ENCODE data around the gene UBQLN4.

UBQLN4 gene

DNA sequence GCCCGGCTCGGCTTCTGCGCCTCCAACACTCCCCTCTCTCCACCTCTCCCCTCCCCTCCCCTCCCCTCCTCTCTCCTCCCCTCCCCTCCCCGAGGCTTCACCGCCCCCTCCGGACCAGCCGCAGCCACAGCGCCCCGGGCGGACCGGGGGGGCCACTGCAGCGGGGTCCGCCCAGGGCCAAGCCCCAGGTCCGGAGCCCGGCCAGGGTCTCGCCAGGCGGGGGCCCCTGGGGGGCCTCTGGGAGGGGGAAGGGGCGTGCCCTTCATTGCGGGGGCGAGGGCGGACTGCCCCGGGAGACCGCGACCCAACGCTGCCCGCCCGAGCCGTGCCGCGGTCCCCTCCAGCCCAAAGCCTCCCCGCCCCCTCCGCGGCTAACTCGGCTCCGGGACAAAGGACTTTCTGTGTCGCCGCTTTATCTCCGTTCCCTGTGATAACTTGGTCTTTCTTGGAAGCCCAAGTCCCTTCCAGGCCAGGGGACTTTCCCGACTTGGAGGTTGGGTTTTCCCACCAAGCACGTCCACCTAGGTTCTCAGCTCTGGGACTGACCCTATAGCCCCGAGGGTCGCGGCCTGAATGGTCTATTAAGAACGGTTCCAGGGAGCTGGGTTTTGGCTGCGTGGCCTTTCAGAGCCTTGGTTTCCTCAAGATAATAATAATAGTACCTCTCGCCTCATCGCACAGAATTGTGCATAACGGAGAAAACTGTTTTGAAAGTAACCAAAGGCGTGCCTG is at the start of gene UBQLN4:
TSS of gene UBQLN4 (minus strand) at position 31 of the 732 bp plus-strand sequence. CDS start 97 bp downstream, outside the sequence.
- peak; percentile 96 for DNase-seq (ENCODE audit: low spot score)

DNA sequence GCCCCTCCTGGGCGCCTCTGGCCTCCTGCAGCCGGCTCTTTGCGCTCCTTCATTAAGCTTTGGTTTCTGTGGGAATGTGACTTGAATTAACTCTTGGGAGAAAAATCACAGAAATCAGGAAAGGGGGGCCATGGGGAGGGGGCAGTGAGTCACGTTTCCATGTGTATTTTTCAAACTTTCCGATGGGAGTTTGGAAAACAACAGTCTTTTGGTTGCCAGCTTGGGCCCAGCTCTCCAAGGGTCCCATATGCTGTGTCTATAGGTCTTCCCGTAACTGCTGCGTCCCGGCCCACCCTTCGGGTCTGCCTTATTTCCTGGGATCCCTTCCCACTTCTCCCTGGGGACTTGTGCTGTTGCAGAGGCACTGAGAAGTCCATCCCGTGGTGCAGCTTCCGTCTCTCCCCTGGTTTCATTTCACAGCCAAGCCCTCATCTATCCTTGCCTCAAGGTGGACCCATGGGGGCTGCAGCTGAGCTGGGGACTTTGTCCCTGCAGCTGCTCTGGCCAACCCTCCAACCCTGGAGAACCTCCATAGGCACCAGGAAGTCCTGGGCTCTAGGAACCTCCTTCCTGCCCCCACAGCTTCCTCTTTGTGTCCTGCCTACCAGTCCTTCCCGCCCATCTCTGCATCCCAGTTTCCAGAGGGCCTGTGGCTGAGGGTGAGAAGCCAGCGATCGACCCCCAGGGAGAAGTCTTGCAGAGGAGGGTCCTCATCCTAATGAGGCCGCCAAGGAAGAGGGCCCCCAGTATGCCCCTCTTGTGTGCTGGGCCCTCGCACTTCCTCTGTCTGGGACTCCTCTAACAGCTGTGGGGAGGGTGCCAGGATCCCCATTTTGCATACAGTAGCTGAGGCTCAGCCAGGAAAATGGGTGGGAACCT is 49.3 kb upstream of the UBQLN4 start:
- no peak for DNase-seq (ENCODE audit: low spot score)

DNA sequence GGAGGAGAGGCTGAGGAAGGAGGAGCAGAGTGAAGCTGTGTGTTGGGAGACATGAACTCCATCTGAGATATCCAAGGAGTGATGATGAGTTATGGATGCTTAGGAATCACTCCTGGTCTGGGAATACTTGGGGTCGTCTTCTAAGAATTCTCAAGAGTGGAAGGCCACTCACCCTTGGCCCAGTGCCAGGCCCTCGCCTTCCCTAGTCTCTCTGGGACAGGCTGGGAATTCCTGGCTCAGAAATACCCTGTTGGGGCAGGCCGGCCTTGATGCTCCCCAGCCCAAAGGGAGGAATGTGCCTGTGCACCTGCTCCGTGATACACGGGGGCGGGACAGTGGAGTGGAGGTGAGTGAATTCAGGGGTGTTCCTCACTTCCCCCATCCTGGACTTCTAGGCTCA is 48.3 kb upstream of the UBQLN4 start:
- no peak for DNase-seq (ENCODE audit: low spot score)

DNA sequence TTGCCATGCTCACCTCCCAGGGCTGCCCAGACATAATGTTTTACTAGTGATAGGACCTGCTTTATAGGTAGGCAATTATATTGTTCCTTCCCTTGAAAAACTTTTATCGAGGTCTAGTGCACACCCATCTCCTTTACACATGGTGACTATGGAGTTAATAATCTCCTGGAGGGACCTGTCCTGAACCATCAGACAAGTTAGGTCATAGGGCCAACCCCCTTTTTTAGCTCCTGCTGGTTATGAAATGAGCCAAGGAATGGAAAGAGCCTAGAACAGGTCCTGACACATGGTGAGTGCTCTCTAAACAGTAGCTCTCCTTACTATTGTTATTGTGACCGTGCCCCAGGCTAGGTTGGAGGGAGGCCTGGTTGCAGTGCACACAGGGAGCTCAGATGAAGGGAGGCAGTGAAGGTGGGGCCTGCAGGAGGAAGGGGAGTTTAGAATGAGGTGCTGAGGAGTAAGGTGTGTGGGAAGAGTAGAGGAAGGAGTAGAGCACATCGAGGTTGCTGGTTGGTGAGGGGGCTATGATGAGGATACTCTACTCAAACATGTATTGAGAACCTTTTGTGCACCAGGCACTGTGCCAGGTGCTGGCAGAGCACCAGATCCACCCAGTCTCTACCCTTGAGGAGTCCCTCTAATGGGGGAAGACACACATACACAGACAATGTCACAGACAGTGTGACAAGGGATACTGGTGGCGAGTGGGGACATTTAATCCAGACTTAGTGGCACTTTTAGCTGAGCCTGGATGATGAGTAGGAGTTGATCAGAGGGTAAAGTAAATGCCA is 46.8 kb upstream of the UBQLN4 start:
- no peak for DNase-seq (ENCODE audit: low spot score)

DNA sequence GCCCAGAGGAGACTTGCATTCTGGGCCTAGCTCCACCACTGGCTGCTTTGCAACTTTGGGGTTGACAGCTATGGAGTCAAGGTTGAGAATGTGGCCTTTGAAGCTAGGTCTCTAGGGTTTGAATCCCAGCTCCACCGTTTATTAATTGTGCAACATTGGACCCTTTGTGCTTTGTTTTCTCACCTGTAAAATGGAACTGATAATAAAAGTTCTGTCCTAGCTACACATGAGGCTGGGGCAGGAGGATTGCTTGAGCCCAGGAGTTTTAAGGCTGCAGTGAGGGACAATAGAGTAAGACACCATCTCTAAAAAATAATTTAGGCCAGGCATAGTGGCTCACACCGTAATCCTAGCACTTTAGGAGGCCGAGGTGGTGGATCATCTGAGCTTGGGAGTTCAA is 45.7 kb upstream of the UBQLN4 start:
- DNase-seq (ENCODE audit: low spot score): no peak

DNA sequence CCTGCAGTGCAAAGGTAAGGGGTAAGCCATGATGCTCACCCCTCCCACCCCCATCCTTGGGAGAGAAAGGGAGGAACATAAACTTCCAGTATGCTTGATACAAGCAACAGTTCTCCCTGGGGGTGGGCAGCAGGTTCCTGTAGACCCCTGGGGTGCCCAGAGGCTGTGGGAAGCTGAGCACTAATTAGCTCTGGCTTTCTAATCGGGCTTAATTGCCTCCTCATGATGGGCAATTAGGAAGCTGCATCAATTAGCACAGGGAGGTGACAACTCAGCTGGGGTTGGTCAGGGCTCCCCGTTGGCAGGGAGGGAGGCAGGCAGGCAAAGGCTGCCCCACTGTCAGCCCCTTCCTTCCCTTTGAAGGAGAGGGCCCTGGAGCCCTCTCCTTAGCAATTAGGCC is 45.2 kb upstream of the UBQLN4 start:
- DNase-seq (ENCODE audit: low spot score): no peak

DNA sequence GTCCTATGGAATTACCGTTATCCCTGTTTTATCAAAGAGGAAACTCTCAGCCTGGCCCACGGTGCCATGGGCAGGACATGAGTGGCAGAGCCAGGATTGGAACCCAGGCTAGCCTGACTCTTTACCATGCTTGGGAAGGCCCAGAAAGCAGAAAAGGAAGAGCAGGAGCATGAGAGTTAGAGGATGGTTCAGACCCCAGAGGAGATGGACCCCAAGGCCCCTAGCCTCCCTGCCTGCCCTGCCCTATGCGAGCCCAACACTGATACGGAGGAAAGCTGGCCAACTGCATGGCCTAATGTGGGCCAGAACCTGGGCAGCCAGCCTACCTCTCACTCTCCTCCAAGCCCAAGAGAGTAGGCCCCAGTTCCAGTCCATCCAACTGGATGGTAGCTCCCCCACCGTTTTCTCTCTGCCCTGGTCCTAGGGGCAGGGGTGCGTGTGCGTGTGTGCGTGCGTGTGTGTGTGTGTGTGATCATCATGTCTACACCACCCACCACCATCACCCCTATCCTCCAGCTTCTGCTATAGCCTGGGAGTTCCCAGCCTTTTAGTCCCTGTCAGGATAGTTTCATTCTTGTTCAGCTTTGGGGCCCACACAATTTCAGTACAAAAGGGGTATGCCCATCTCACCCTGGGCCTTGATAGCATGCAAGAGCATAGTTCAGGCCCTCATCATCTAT is 44.0 kb upstream of the UBQLN4 start:
- no peak for DNase-seq (ENCODE audit: low spot score)

DNA sequence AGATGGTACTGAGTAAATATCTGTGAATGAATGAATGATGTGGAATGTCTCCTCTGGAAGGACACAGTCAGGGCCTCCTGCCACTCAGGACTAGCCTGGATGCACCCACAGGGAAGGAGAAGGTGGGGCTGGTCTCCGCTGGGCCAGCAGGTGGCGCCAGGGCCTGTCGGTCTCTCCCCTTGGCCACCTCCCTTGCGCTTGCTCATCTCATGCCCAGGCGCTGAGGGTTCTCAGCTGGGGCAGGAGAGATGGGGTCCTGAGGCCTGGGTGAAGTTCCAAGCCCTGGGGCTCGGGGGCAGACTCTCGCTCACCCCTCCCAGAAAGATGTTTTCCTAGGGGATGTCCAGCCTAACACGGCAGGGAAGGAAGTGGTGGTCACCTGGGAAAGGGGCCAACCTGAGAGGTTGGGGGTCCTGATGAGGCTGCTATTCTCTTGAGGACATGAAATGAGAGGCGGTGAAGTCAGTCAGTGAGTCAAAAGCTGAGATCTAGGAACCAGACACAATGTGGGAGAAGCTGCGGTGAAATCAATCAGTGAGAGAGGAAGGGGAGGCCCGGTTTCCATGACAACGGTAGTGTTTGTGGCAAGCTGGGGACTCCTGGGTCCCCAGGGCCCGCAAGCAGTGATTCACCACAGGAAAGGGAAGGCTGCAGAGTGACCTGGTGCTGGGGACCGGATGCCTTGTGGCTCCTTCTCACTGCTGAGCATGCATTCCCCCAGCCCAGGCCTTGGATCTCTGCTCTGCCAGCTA is 43.2 kb upstream of the UBQLN4 start:
- peak; percentile 93 for DNase-seq (ENCODE audit: low spot score)

DNA sequence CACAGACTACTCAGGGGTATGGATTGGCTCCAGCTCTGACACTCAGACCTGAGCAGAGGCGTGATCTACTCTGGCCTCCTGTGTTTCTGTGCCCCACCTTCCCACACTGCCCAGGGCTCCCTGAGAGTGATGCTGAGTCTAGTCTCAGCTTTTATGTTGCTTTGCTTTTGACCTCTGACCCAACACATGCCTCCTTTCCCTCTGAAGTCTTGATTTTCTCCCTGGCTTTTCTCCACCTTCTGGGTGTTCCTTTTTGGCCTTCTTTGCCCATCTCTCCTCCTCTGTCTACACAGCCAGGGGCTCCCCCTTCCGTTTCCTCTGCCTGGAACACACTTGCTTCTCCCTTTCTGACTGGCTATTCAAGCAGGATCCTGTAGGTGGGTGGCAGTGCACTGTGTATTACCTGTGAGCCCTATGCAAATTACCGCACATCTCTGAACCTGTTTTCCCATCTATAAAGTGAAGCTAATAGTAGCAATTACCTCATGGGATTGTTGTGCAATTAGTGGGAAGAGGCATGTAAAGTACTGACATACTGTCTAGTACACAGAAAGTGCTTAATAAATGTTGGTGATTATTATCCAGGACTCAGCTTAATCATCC is 42.4 kb upstream of the UBQLN4 start:
- DNase-seq (ENCODE audit: low spot score): no peak

DNA sequence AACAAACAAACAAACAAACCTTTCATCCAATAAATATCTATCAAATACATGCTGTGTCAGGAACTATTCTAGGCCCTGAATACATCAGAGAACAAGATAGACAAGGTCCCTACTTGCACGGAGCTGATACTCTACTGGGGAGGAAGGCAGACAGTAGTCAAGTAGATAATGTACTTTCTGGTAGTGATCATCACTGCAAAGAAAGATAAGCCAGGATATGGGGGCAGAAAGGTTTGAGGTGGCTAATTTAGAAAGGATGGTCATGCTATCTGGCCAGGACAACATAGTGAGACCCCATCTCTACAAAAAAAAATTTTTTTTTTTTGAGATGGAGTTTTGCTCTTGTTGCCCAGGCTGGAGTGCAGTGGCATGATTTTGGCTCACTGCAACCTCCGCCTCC is 38.0 kb upstream of the UBQLN4 start:
- no peak for DNase-seq (ENCODE audit: low spot score)

DNA sequence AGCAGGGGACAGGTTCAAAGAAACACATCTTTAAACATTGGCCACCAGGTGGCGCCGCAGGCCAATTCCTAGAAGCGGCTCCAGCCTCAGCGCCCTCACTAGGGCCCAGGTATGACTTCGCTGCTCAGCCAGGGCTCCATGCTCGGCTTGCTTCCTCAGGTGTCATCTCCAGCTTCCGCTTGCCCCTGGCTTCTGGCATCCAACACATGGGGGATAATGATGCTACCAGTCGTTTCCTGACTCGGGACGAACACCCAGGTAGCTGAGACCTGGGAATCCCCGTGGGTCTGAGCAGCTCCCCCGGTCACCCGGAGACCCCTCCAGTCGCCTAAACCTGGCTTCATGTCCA is 37.2 kb upstream of the UBQLN4 start:
- peak; percentile 89 for DNase-seq (ENCODE audit: low spot score)

DNA sequence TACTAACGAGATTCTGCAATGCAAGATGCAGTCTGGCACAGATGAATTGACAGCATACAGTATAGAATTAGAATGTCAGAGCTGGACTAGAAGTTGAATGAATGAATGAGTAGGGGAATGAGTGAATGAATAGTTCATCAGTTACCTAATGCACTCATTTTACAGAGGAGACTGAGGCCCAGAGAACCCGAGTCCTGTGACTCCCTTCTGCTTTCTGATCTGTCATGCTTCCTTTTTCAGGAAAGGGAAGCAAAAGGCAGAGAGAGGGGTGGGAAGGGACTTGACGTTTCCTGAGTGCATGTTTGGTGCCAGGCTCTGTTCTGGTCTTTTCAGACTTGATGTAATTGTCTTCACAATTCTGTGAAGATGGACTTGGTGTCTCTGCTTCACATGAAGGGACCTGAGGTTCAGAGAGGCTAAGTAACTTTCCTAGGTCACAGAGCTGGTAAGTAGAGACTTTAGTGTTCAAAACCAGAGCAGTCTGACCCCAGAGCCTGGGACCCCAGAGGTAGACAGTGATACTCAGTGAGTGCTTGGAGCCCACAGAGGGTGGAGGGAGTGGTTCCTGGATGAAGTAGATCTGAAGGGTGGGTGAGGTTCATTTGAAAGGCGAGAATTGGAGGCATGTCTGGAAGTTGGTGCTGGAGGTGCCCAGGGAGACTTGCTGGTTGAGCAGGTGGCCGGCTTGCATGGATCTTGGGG is 36.7 kb upstream of the UBQLN4 start:
- no peak for DNase-seq (ENCODE audit: low spot score)

DNA sequence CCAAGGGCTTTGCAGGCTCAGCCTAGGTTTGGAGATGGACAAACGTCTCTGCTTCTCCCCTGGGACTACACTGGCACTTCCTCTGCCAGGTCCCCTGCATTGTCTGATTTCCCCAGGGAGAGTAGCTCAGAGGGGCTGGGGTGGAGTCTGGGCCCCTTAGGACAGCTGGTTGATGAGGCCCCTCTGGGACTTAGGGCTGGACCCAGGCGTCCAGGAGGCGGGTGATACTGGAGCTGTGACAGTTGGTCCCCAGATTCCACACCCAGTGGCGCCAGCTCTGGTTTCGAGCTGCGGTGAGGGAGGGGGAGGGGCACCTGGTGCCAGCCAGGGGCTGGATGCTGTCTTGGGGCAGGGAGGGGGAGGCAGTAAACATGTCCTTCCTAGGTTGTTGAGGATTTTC is 36.1 kb upstream of the UBQLN4 start:
- DNase-seq (ENCODE audit: low spot score): peak; percentile 97

DNA sequence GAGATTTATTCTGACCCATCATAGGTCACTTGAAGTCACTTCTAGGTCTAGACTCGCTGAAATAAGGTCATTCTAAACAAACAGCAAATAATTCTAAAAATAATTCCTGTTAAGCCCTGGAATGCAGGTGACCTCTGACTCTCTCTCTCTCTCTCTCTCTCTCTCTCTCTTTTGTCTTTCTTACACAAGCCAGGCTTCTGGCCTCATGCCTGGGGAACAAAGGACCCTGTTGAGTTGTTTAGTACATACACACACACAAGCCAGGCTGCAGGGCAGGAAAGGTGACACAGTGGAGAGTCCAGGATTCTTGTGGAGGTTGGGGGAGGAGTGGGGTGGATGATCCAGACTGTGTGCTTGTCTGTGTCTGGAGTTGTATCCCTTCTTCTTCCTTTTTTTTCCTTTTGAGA is 32.7 kb upstream of the UBQLN4 start:
- DNase-seq (ENCODE audit: low spot score): no peak

DNA sequence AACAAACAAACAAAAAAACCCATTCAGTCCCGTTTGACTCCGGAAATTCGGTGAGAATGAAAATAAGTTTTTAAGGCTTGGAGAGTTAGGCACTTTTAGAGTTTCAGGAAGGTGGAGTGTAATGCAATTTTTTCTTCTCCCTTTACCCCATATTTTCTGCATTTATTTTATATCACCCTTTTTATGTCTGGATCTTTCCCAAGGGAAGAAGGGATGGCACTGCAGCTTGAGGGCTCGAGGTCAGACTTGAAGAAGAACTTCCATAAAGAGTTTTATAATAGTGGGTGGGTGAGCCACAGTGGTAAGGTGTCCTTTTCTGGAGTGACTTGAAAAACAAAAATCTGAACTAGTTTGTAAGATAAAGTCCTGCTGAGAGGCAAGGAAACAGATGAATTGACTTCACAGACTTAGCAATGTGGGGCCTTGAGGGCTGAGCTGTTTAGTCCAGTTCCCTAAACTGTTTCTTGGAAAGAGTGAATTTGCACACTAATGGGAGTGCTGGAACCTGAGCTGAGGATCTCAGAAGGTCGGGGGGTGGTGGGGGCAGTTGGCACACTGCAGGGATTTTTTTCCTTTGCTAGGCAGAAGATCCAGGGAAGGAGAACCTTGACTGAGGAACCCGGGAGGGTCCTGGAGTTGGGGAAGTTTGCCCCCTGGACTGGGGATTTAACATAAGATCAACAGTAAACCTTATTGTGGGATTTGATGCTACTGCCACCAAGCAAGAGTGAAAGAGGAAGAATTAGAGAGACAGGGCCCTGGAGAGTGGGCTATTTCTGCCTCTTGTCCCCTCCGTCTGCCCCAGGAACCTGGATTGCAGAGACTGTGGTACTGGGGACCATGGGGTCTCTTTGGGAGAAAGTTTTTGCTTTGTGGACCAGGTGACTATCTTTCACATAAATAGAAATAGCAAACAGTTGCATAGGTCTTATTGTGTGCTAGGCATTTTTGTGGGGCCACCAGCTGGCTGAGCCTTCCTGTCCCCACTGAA is 30.5 kb upstream of the UBQLN4 start:
- no peak for DNase-seq (ENCODE audit: low spot score)

DNA sequence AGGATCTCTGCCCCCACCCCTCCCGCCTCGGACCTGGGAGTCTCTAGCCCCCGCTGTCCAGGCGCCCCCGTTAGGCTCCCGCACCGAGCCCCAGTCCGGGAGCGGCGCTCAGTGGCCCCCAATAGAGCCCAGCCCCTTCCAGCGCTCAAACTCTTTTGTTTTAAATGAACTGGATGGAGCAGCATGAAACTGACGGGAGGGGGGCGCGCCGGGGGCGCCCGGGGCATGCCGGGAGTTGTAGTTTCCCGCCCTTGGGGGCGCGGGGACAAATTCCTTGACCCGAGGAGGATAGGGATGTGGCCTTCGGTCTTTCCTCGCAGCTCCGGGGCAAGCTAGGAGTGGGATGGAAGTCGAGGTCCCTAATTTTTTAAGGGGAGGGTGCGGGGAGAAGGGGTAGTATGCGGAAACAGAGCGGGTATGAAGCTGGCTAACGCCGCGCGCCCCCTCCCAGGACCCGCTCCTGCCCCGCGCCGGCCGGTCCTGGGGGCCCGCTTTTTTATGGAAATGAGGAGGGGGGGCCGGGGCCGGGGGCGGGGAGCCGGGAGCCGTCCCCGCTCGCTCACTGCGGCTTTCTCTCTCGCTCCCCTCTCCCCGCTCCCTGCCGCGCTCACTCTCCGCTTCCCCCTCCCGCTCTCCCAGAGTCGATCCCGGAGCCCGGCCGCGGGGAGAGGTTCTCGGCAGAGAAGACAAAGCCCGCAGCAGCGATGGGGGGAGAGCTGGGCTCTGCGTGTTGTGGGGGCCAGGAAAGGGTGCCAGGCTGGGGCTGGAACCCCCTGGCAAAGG is 28.9 kb upstream of the UBQLN4 start, which contains the start of gene MEX3A:
TSS of gene MEX3A (minus strand) at position 157 of the 783 bp plus-strand sequence. CDS start 467 bp downstream, outside the sequence.
- peak; percentile 92 for DNase-seq (ENCODE audit: low spot score)

DNA sequence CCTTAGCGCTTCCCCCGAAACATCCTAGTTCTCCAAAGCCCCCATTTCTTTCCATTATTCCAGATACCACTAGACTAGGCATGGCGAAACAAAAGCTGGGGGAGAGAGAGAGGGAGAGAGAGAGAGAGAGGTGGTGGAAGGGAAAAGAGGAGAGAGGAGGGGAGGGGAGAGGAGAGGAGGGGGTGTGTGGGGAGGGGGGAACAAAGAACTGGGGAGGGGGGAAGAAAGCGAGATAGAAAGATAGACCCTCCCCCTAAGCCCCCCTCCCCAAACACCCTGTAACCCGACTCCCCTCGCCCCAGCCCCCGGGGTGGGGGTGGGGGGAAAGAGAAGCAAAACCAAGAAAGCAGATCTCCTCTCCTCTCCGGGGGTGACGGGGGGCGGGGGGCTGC is 28.3 kb upstream of the UBQLN4 start:
- no peak for DNase-seq (ENCODE audit: low spot score)
